HCT116 (cell line): ENCODE data around the gene CTBS. TPM values are rescaled to one million over a fixed set of nuclear protein-coding genes. Genes with fewer than 3 reads are reported as not detected.

Experiments used
- ATAC-seq: fragments of 200-7000 bp; cut with Tn5 transposase; 2 replicates; pipeline ENCODE4 v1.9.1; 2020; ENCODE audit warnings: mild to moderate bottlenecking, moderate library complexity
- BruUV-seq: library from RNA; stranded (reverse); fragments of 400-500 nt; replicated peaks from 2 replicates; lab custom pipeline; 2021; lab: Mats Ljungman, UMichigan
- CTCF ChIA-PET: fragments of 300-600 bp; sonication (Branson Sonifier 250); formaldehyde crosslinking; loops from one replicate; lab custom pipeline; 2021; ENCODE audit warnings: antibody characterized with exemption; lab: Charles Lee
- POLR2A ChIA-PET: fragments of 300-600, 350-600 bp; sonication (Branson Sonifier 250); formaldehyde crosslinking; loops from one replicate; lab custom pipeline; 2021; ENCODE audit warnings: antibody characterized with exemption; lab: Charles Lee
- RAD21 ChIA-PET, 2 experiments: fragments of 300-600 bp; sonication (Branson Sonifier 250); formaldehyde crosslinking; loops; one replicate each; lab custom pipeline; 2023; ENCODE audit warnings: low total read pairs in 2 of 2; ENCODE audit not compliant: uncharacterized antibody in 2 of 2, unreplicated experiment in 2 of 2, low non-redundant PET in 1 of 2; lab: Charles Lee
- DNase-seq: peaks from one replicate; pipeline ENCODE4 v3.0.0-alpha.2; 2010; ENCODE audit warnings: low read depth, low spot score
- H2AFZ ChIP-seq: fragments of 200-600 bp; shearing (Covaris generic), sonication (generic); 2 replicates; pipeline ENCODE4 v1.6.1; 2017; ENCODE audit warnings: low read depth, mixed run types, mixed read lengths, antibody characterized with exemption, low read length; ENCODE audit not compliant: poor library complexity, severe bottlenecking
- H3K27ac ChIP-seq: 2 replicates; pipeline ENCODE4 v1.5.1; 2012; ENCODE audit warnings: low read depth, low read length
- H3K27me3 ChIP-seq: fragments of 200-600 bp; sonication (generic); 2 replicates; pipeline ENCODE4 v1.6.1; 2016; ENCODE audit warnings: mixed run types, low read length, mixed read lengths; ENCODE audit not compliant: insufficient read depth
- H3K36me3 ChIP-seq, 2 experiments: fragments of 200-500 bp in 1 of 2; fragments of 200-600 bp in 1 of 2; sonication (Bioruptor generic) in 1 of 2; sonication (generic) in 1 of 2; 2 replicates each; pipeline versions ENCODE4 v1.5.1 to v1.6.1; 2014 to 2016; ENCODE audit warnings: low read length in 2 of 2, inconsistent platforms in 1 of 2, mixed read lengths in 1 of 2, mixed run types in 1 of 2; ENCODE audit not compliant: insufficient read depth in 2 of 2, control insufficient read depth in 1 of 2
- H3K4me1 ChIP-seq, 2 experiments: fragments of 200-600 bp in 1 of 2; sonication (generic) in 1 of 2; 2 replicates each; pipeline versions ENCODE4 v1.5.1 to v1.6.1; 2012 to 2017; ENCODE audit warnings: low read length in 2 of 2, inconsistent platforms in 1 of 2, mild to moderate bottlenecking in 1 of 2, mixed read lengths in 1 of 2, mixed run types in 1 of 2, moderate library complexity in 1 of 2; ENCODE audit not compliant: insufficient read depth in 2 of 2, control insufficient read depth in 1 of 2
- H3K4me2 ChIP-seq: fragments of 200-600 bp; sonication (generic); 2 replicates; pipeline ENCODE4 v1.6.1; 2017; ENCODE audit warnings: mixed run types, low read length, mixed read lengths
- H3K4me3 ChIP-seq, 2 experiments: fragments of 200-600 bp in 1 of 2; sonication (generic) in 1 of 2; replicated peaks in 1 of 2; 2 replicates each; pipeline ENCODE4 v1.5.1; 2011 to 2016; ENCODE audit warnings: low read length in 2 of 2, control low read depth in 1 of 2, low read depth in 1 of 2, mild to moderate bottlenecking in 1 of 2, mixed read lengths in 1 of 2, mixed run types in 1 of 2
- H3K79me2 ChIP-seq: fragments of 200-600 bp; sonication (generic); 2 replicates; pipeline ENCODE4 v1.6.1; 2017; ENCODE audit warnings: mild to moderate bottlenecking, mixed run types, low read length, moderate library complexity, mixed read lengths; ENCODE audit not compliant: insufficient read depth
- H3K9ac ChIP-seq: fragments of 200-600 bp; sonication (generic); 2 replicates; pipeline ENCODE4 v1.6.1; 2016; ENCODE audit warnings: low read length, mixed read lengths
- H3K9me2 ChIP-seq: fragments of 200-600 bp; sonication (generic), shearing (Covaris generic); 2 replicates; pipeline ENCODE4 v1.6.1; 2017; ENCODE audit warnings: mixed run types, mild to moderate bottlenecking, moderate library complexity; ENCODE audit not compliant: insufficient read depth
- H3K9me3 ChIP-seq, 2 experiments: fragments of 200-500 bp in 1 of 2; fragments of 200-600 bp in 1 of 2; sonication (Bioruptor generic) in 1 of 2; sonication (generic) in 1 of 2; 2 replicates each; pipeline ENCODE4 v1.6.1; 2014 to 2017; ENCODE audit warnings: low read length in 2 of 2, mixed read lengths in 2 of 2, inconsistent platforms in 1 of 2, low read depth in 1 of 2, mild to moderate bottlenecking in 1 of 2, mixed run types in 1 of 2, moderate library complexity in 1 of 2; ENCODE audit not compliant: control insufficient read depth in 1 of 2, insufficient read depth in 1 of 2
- H4K20me1 ChIP-seq: fragments of 200-600 bp; sonication (generic), shearing (Covaris generic); 2 replicates; pipeline ENCODE4 v1.6.1; 2017; ENCODE audit warnings: mixed run types, mild to moderate bottlenecking, moderate library complexity; ENCODE audit not compliant: insufficient read depth
- CBX3 ChIP-seq: IDR thresholded peaks from 2 replicates; pipeline ENCODE4 v1.6.1; 2012; ENCODE audit warnings: low read depth
- POLR2AphosphoS5 ChIP-seq: IDR thresholded peaks from 2 replicates; pipeline ENCODE4 v1.6.1; 2011; ENCODE audit warnings: mild to moderate bottlenecking, low read depth, low read length, moderate library complexity
- TCF7L2 ChIP-seq: IDR thresholded peaks from 2 replicates; pipeline ENCODE4 v1.7.0; 2011; ENCODE audit warnings: borderline replicate concordance, inconsistent platforms; ENCODE audit not compliant: insufficient read depth, insufficient read length; ENCODE audit errors: extremely low read depth
- ZFX ChIP-seq: fragments of 450-650 bp; IDR thresholded peaks from 2 replicates; pipeline ENCODE4 v1.6.1; 2017
- ZNF274 ChIP-seq: fragments of 200-500 bp; sonication (Bioruptor generic); IDR thresholded peaks from 2 replicates; pipeline ENCODE4 v1.6.1; 2014; ENCODE audit warnings: mild to moderate bottlenecking, low read depth, low read length, inconsistent platforms
- intact Hi-C: fragments of 100-400 bp; cut with micrococcal nuclease; formaldehyde crosslinking; loops from 2 replicates; pipeline ENCODE4 v1.10.0; 2022
- total RNA-seq: library from RNA; stranded (reverse); gene quantifications from one replicate; pipeline ENCODE4 v1.2.1, GENCODE V29; 2021; ENCODE audit not compliant: unreplicated experiment
- TF ChIP-seq, protein P1 (sequence below): IDR thresholded peaks from 2 replicates; pipeline ENCODE4 v1.6.1; 2011; ENCODE audit warnings: mild to moderate bottlenecking, low read length, moderate library complexity; ENCODE audit not compliant: insufficient replicate concordance; ENCODE audit errors: extremely low read depth
- TF ChIP-seq, protein P2 (sequence below), 3 experiments: fragments of 200-600 bp in 1 of 3; sonication (generic) in 1 of 3; IDR thresholded peaks in 2 of 3; conservative IDR thresholded peaks in 1 of 3; 2 replicates each; pipeline ENCODE4 v1.5.1; 2012 to 2017; ENCODE audit warnings: low read depth in 2 of 3, low read length in 2 of 3, antibody characterized with exemption in 1 of 3, borderline replicate concordance in 1 of 3, control low read depth in 1 of 3, mild to moderate bottlenecking in 1 of 3, mixed read lengths in 1 of 3, mixed run types in 1 of 3, moderate library complexity in 1 of 3; ENCODE audit not compliant: insufficient read depth in 1 of 3
- TF ChIP-seq, protein P3 (sequence below): IDR thresholded peaks from 2 replicates; pipeline ENCODE4 v1.6.1; 2012

Gene CTBS
- total RNA-seq, 1 experiment from 2014 or later = 19.5 TPM

DNA sequence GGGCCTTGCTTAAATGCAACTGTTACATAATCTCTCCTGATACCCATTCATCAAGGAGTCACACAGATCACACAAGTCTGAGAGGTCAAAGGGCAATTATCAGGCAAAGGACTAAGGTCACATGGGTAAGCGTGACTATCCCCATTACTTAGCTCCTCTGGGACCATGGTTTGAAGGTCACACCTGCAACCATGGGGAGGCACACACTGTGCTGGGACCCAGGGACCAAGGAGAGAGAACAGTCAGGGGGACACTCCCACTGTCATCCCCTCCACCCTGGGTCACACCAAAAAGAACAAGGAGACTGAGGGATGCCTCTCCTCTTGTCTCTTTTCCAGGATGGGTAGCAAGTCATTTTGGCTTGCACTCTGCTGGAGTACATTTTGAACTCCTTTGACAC, 30.9 kb upstream of the CTBS start:
- no peaks in the 10 kb centered on the region for H3K27me3 ChIP-seq
- no peak for ATAC-seq
- peaks cover 24 to 42% of the 10 kb centered on the region in 2 experiments for H3K4me1 ChIP-seq
- intact Hi-C loops = loop anchor here (2.0 to 10.0 kb wide), 3 partner anchors 100 to 330 kb away; partner anchors contain the start of genes GNG5 and SPATA1
- no peak overlapping the region for H3K9ac ChIP-seq
- BruUV-seq = no TSS peak
- ChIA-PET RAD21 (interaction anchor here (1.0 to 2.4 kb wide), 6 partner anchors 162 to 464 kb away, joined by 3 to 7 read pairs (median 4); partner anchors contain the start of gene PRKACB (in 1 of the 2)), CTCF (interaction anchor here (0.7 to 2.9 kb wide), 10 partner anchors 15 to 463 kb away, joined by 3 to 27 read pairs (median 3); partner anchors contain the start of genes CTBS and PRKACB), POLR2A (no interaction called here)
- H3K4me3 ChIP-seq = no peak overlapping the region
- peaks cover 7 to 9% of the 10 kb centered on the region in 2 experiments; a peak in 2 of 4 replicates for H3K9me3 ChIP-seq
- H2AFZ ChIP-seq = no peak overlapping the region
- no peak for DNase-seq
- TF ChIP-seq, protein P1, sequence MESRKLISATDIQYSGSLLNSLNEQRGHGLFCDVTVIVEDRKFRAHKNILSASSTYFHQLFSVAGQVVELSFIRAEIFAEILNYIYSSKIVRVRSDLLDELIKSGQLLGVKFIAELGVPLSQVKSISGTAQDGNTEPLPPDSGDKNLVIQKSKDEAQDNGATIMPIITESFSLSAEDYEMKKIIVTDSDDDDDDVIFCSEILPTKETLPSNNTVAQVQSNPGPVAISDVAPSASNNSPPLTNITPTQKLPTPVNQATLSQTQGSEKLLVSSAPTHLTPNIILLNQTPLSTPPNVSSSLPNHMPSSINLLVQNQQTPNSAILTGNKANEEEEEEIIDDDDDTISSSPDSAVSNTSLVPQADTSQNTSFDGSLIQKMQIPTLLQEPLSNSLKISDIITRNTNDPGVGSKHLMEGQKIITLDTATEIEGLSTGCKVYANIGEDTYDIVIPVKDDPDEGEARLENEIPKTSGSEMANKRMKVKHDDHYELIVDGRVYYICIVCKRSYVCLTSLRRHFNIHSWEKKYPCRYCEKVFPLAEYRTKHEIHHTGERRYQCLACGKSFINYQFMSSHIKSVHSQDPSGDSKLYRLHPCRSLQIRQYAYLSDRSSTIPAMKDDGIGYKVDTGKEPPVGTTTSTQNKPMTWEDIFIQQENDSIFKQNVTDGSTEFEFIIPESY = no peak
- TF ChIP-seq TCF7L2 = no peak
- no peak for TF ChIP-seq POLR2AphosphoS5
- TF ChIP-seq CBX3 = peak; percentile 63; the same call in 1 of the 2 replicates
- TF ChIP-seq, protein P2, sequence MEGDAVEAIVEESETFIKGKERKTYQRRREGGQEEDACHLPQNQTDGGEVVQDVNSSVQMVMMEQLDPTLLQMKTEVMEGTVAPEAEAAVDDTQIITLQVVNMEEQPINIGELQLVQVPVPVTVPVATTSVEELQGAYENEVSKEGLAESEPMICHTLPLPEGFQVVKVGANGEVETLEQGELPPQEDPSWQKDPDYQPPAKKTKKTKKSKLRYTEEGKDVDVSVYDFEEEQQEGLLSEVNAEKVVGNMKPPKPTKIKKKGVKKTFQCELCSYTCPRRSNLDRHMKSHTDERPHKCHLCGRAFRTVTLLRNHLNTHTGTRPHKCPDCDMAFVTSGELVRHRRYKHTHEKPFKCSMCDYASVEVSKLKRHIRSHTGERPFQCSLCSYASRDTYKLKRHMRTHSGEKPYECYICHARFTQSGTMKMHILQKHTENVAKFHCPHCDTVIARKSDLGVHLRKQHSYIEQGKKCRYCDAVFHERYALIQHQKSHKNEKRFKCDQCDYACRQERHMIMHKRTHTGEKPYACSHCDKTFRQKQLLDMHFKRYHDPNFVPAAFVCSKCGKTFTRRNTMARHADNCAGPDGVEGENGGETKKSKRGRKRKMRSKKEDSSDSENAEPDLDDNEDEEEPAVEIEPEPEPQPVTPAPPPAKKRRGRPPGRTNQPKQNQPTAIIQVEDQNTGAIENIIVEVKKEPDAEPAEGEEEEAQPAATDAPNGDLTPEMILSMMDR (IDR thresholded peaks at IDR 0.05 in 2 of 3, conservative IDR thresholded peaks at IDR 0.05 in 1 of 3; ENCODE audit: borderline replicate concordance in 1 of 3, insufficient read depth in 1 of 3, low read depth in 2 of 3, low read length in 2 of 3) = no peak
- TF ChIP-seq ZNF274 = no peak
- TF ChIP-seq, protein P3, sequence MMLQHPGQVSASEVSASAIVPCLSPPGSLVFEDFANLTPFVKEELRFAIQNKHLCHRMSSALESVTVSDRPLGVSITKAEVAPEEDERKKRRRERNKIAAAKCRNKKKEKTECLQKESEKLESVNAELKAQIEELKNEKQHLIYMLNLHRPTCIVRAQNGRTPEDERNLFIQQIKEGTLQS = no peak
- TF ChIP-seq ZFX = no peak
- H3K9me2 ChIP-seq = no peaks in the 10 kb centered on the region
- H3K79me2 ChIP-seq = no peaks in the 10 kb centered on the region
- H3K36me3 ChIP-seq = no peaks in the 10 kb centered on the region
- H3K4me2 ChIP-seq = 0 out of 2 replicates have a peak overlapping the region, but pooled peaks have one; percentile 84
- peak overlapping the region; percentile 69 for H3K27ac ChIP-seq
- H4K20me1 ChIP-seq = no peaks in the 10 kb centered on the region
